ENCODE measurements around the gene SDF2L1.

The SDF2L1 gene

DNA sequence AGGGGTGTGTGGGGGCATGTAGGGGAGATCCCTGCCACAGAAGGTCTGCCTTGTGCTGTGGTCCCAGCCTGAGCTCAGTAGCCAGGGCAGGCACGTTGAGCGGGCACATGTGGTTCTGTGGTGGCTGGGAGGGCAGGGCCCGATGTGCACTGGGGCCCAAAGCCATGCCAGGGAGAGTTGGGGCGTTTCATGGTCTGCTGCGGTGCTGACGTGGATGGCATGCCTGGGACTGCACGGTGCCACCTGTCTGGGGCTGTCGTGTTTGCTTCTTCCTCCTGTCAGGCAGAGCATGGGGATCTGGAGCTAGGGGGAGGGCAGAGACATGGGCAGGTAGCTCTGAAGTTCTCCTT, 43.0 kb downstream of the SDF2L1 start:
- DNase-seq, result no peak
- TF ChIP-seq, protein P1, sequence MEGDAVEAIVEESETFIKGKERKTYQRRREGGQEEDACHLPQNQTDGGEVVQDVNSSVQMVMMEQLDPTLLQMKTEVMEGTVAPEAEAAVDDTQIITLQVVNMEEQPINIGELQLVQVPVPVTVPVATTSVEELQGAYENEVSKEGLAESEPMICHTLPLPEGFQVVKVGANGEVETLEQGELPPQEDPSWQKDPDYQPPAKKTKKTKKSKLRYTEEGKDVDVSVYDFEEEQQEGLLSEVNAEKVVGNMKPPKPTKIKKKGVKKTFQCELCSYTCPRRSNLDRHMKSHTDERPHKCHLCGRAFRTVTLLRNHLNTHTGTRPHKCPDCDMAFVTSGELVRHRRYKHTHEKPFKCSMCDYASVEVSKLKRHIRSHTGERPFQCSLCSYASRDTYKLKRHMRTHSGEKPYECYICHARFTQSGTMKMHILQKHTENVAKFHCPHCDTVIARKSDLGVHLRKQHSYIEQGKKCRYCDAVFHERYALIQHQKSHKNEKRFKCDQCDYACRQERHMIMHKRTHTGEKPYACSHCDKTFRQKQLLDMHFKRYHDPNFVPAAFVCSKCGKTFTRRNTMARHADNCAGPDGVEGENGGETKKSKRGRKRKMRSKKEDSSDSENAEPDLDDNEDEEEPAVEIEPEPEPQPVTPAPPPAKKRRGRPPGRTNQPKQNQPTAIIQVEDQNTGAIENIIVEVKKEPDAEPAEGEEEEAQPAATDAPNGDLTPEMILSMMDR (IDR thresholded peaks at IDR 0.05; ENCODE audit: low read depth, low read length), result no peak
- Histone ChIP-seq H3K9me3 (ENCODE audit: severe bottlenecking) (no peaks in the 10 kb centered on the region), H3K4me3 (ENCODE audit: low read depth, low read length) (no peak overlapping the region), H3K36me3 (peaks cover 46% of the 10 kb centered on the region), H3K27me3 (ENCODE audit: insufficient read depth, low read depth, severe bottlenecking) (no peaks in the 10 kb centered on the region), H3K27ac (no peak overlapping the region)

DNA sequence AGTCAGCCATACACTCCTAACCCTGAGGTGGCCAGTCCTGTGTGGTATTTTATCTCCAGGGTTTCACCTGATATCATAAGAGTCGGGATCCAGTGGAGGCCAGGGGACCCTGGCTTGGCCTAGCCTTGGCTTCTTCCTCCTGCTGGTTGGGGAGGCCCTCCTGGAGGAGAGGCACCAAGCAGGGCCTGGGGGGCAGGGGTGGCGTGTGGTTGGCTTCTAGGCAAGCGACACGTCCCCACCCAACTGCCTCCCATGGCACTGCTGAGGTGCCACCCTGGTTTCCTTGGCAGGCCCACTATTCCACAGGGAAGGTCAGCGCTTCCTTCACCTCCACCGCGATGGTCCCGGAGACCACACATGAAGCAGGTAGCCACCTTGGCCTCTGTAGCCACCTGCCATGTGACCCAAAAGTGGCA, 44.1 kb downstream of the SDF2L1 start:
- Histone ChIP-seq H3K36me3 (peaks cover 44% of the 10 kb centered on the region), H3K27ac (no peak overlapping the region)

DNA sequence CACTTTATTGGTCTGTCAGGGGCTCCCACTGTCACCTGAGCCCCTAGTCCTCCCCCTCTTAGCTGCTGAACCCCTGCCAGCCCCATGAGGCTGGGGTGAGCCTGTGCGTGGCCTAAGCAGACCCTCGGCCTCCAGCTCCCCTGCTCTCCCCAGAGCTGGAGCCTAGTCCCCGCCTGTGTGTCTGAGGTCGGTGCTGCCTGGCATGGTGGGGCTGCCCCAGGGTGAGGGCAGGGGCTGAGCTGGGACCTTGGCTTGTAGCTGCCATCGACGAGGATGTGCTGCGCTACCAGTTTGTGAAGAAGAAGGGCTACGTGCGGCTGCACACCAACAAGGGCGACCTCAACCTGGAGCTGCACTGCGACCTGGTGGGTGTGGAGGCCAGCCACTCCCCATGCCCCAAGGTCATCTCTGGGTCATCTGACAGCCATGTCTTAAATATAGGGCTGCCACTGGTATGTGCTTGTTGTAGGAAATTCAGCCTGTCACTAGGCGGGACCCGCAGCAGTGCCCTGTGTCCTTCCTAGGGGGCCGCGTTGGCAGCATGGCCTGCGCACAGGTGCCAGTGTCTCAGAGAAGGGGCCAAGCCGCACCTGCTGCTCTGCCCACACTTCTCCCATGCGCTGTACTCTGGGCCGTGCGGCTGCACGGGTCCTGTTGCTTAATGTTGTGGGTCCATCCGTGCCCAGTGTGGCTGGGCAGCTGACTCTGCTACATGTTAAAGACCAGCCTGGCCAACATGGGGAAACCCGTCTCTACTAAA, 44.7 kb downstream of the SDF2L1 start:
- TF ChIP-seq, protein P1 (IDR thresholded peaks at IDR 0.05; ENCODE audit: low read depth, low read length), result no peak
- Histone ChIP-seq H3K4me3 (ENCODE audit: low read depth, low read length) (no peak overlapping the region), H3K36me3 (peaks cover 44% of the 10 kb centered on the region), H3K9me3 (ENCODE audit: severe bottlenecking) (no peaks in the 10 kb centered on the region), H3K27me3 (ENCODE audit: insufficient read depth, low read depth, severe bottlenecking) (no peaks in the 10 kb centered on the region), H3K27ac (no peak overlapping the region)
- no peak for DNase-seq

More for the DNA sequence above, 44.1 kb downstream of the SDF2L1 start:
- TF ChIP-seq, protein P1 (IDR thresholded peaks at IDR 0.05; ENCODE audit: low read depth, low read length), result no peak
- no peak for DNase-seq
- Histone ChIP-seq H3K27me3 (ENCODE audit: insufficient read depth, low read depth, severe bottlenecking) (no peaks in the 10 kb centered on the region), H3K9me3 (ENCODE audit: severe bottlenecking) (no peaks in the 10 kb centered on the region), H3K4me3 (ENCODE audit: low read depth, low read length) (no peak overlapping the region)

DNA sequence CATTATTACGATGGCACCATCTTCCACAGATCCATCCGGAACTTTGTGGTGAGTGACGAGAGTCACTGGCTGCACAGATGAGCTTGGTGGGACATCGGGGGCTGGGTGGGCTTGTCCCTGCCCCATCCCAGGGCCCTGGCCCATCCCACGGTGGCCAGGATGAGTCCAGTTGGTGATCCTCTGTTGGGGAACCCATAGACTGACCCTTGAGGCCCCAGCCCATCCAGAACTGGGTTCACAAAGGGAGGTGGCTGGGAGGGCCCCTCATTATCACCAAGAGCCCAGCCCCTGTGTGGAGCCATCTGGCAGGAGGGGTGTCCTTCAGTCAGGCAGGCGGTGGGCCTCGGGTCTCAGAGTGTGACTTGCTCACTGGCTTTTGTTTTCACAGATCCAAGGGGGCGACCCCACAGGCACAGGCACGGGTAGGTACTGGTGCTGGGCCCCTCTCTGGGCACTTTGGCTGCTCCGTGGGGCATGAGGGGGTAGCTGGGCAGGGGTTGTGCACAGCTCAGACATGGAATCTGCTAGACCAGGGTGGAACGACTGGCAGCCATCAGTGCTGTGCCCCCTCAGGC, 45.7 kb downstream of the SDF2L1 start:
- Histone ChIP-seq H3K9me3 (ENCODE audit: severe bottlenecking) (no peaks in the 10 kb centered on the region), H3K27ac (no peak overlapping the region), H3K4me3 (ENCODE audit: low read depth, low read length) (no peak overlapping the region), H3K36me3 (peaks cover 43% of the 10 kb centered on the region), H3K27me3 (ENCODE audit: insufficient read depth, low read depth, severe bottlenecking) (no peaks in the 10 kb centered on the region)
- no peak for DNase-seq
- TF ChIP-seq, protein P1 (IDR thresholded peaks at IDR 0.05; ENCODE audit: low read depth, low read length), result no peak

DNA sequence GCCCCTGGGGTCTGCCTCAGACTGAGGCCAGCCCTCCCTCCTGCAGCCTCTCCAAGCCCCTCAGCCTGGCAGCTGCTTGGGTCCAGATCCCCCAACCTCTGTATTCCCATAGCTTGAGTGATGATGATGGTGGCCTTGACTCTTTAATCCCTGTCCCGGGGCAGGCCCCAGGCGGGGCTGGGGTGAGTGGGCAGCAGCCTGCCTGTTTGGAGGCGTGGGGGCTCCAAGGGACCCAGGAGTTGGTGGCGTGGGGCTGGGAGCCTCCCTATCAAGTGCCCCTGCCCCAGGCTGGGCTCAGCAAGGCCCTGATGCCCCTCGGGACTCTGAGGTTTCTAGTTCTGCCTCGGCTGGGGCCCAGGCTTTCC, 46.2 kb downstream of the SDF2L1 start:
- Histone ChIP-seq H3K4me3 (ENCODE audit: low read depth, low read length) (no peak overlapping the region), H3K36me3 (peaks cover 43% of the 10 kb centered on the region), H3K9me3 (ENCODE audit: severe bottlenecking) (no peaks in the 10 kb centered on the region), H3K27me3 (ENCODE audit: insufficient read depth, low read depth, severe bottlenecking) (no peaks in the 10 kb centered on the region), H3K27ac (no peak overlapping the region)
- no peak for DNase-seq
- TF ChIP-seq, protein P1 (IDR thresholded peaks at IDR 0.05; ENCODE audit: low read depth, low read length), result no peak

Data from WERI-Rb-1 (cell line).